ENCODE measurements around the gene NACC2. TPM values are rescaled to one million over a fixed set of nuclear protein-coding genes. Genes with fewer than 3 reads are reported as not detected.

Gene NACC2
- total RNA-seq, 2 experiments from 2014 or later: 6.0 to 6.2 TPM

- H3K4me3 Mint-ChIP-seq: no peak overlapping the region
- intact Hi-C loops (cut with micrococcal nuclease): no loop called here
- POLR2A ChIA-PET: no interaction called here
- TF ChIP-seq CTCF (IDR thresholded peaks at IDR 0.05): no peak
- H3K4me1 Mint-ChIP-seq (ENCODE audit: low read depth): no peaks in the 10 kb centered on the region
- no peaks in the 10 kb centered on the region for H3K9me3 Mint-ChIP-seq
- H3K27me3 Mint-ChIP-seq: no peaks in the 10 kb centered on the region
- CTCF ChIA-PET: no interaction called here
- DNase-seq (no peak), ATAC-seq (no peak)
- no peaks in the 10 kb centered on the region for H3K36me3 Mint-ChIP-seq (ENCODE audit: low read depth)
- no peak overlapping the region for H3K27ac Mint-ChIP-seq
Measured at GRCh38 chr9:136007276-136007933, 87.7 kb downstream of the NACC2 start.

GRCh38 chr9:136006169-136006568 is 88.9 kb downstream of the NACC2 start:
- H3K4me1 Mint-ChIP-seq (ENCODE audit: low read depth): no peaks in the 10 kb centered on the region
- ATAC-seq (no peak), DNase-seq (no peak)
- no peaks in the 10 kb centered on the region for H3K27me3 Mint-ChIP-seq
- no peak overlapping the region for H3K27ac Mint-ChIP-seq
- H3K36me3 Mint-ChIP-seq (ENCODE audit: low read depth): no peaks in the 10 kb centered on the region
- POLR2A ChIA-PET: no interaction called here
- intact Hi-C loops (cut with micrococcal nuclease): no loop called here
- H3K4me3 Mint-ChIP-seq: no peak overlapping the region
- H3K9me3 Mint-ChIP-seq: no peaks in the 10 kb centered on the region
- CTCF ChIA-PET: no interaction called here
- TF ChIP-seq CTCF (IDR thresholded peaks at IDR 0.05): no peak

GRCh38 chr9:136004712-136005111 is 90.4 kb downstream of the NACC2 start:
- no peak overlapping the region for H3K27ac Mint-ChIP-seq
- H3K4me3 Mint-ChIP-seq: no peak overlapping the region
- no peaks in the 10 kb centered on the region for H3K9me3 Mint-ChIP-seq
- H3K36me3 Mint-ChIP-seq (ENCODE audit: low read depth): no peaks in the 10 kb centered on the region
- no peak for TF ChIP-seq CTCF (IDR thresholded peaks at IDR 0.05)
- ChIA-PET POLR2A (no interaction called here), CTCF (no interaction called here)
- ATAC-seq (no peak), DNase-seq (no peak)
- intact Hi-C loops (cut with micrococcal nuclease): no loop called here
- H3K4me1 Mint-ChIP-seq (ENCODE audit: low read depth): no peaks in the 10 kb centered on the region
- H3K27me3 Mint-ChIP-seq: no peaks in the 10 kb centered on the region

- no peaks in the 10 kb centered on the region for H3K9me3 Mint-ChIP-seq
- ChIA-PET CTCF (no interaction called here), POLR2A (interaction anchor here (1.1 kb wide), 1 partner anchor 13 kb away, joined by 3 read pairs; no protein-coding TSS in a partner anchor)
- TF ChIP-seq CTCF (IDR thresholded peaks at IDR 0.05): no peak
- no peaks in the 10 kb centered on the region for H3K36me3 Mint-ChIP-seq (ENCODE audit: low read depth)
- no peak for DNase-seq
- intact Hi-C loops (cut with micrococcal nuclease): no loop called here
- H3K27me3 Mint-ChIP-seq: no peaks in the 10 kb centered on the region
- H3K4me3 Mint-ChIP-seq: no peak overlapping the region
- no peak for ATAC-seq
- no peaks in the 10 kb centered on the region for H3K4me1 Mint-ChIP-seq (ENCODE audit: low read depth)
- H3K27ac Mint-ChIP-seq: no peak overlapping the region
Measured at GRCh38 chr9:136004219-136004618, 90.9 kb downstream of the NACC2 start.

GRCh38 chr9:136003411-136004218 is 91.5 kb downstream of the NACC2 start:
- intact Hi-C loops (cut with micrococcal nuclease): no loop called here
- no peak for TF ChIP-seq CTCF (IDR thresholded peaks at IDR 0.05)
- POLR2A ChIA-PET: interaction anchor here (1.1 kb wide), 1 partner anchor 13 kb away, joined by 3 read pairs; no protein-coding TSS in a partner anchor
- CTCF ChIA-PET: no interaction called here
- no peaks in the 10 kb centered on the region for H3K27me3 Mint-ChIP-seq
- no peak overlapping the region for H3K4me3 Mint-ChIP-seq
- no peak for ATAC-seq
- no peaks in the 10 kb centered on the region for H3K9me3 Mint-ChIP-seq
- H3K36me3 Mint-ChIP-seq (ENCODE audit: low read depth): no peaks in the 10 kb centered on the region
- H3K4me1 Mint-ChIP-seq (ENCODE audit: low read depth): no peaks in the 10 kb centered on the region
- DNase-seq: no peak
- H3K27ac Mint-ChIP-seq: no peak overlapping the region

All from activated CD8-positive, alpha-beta T cell treated with anti-CD3 and anti-CD28 coated beads for 36 hours (primary cell).